Hematopoietic multipotent progenitor cell (in vitro differentiated cells): ENCODE data around the gene ZNF48. TPM values are rescaled to one million over a fixed set of nuclear protein-coding genes. Genes with fewer than 3 reads are reported as not detected.

Source experiments
- DNase-seq, 3 donors: peaks; one replicate each; pipeline ENCODE4 v3.0.0-alpha.2; 2011 to 2015; ENCODE audit warnings: low read depth in 2 of 3, low spot score in 2 of 3
- small RNA-seq: library from RNA; depleted of rRNA; stranded (forward); fragments of <200 nt; gene quantifications from one replicate; pipeline ENCODE3, GENCODE V24; 2012
- total RNA-seq: library from RNA; depleted of rRNA; stranded (reverse); fragments of >200 nt; gene quantifications from one replicate; pipeline ENCODE4 v1.2.3, GENCODE V29; 2012

ZNF48 gene
- total RNA-seq, 1 donor = 17.8 TPM

GRCh38 chr16:30434852-30435251 is 39.6 kb downstream of the ZNF48 start:
- no peak for DNase-seq

- no peak for DNase-seq
These were observed 42.4 kb downstream of the ZNF48 start for GRCh38 chr16:30437511-30438046.

- no peak for DNase-seq
These were observed 43.6 kb downstream of the ZNF48 start for GRCh38 chr16:30438835-30439234.

- peak in 1 of 3 donors; percentile 32 for DNase-seq
These were observed 44.6 kb downstream of the ZNF48 start for GRCh38 chr16:30439720-30440348.

DNA sequence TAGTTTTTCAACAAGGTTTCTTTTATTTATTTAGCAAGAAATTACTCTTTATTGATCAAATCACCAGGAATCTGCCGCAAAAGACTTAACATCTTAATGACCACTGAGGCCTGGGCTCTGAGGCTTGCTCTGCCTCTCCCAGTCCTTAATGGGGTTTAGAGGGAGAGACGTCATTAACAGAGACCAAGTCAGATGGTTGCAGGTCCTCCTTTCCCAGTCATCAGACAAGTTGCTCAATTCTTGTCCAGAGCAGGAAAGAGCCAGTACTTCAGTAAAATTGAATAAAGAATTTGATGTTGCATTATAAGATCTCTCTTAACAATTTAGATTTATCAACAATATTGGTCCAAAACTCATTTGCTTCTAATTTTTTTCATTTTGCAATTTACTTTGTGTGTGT is 48.4 kb downstream of the ZNF48 start:
- no peak for DNase-seq

DNA sequence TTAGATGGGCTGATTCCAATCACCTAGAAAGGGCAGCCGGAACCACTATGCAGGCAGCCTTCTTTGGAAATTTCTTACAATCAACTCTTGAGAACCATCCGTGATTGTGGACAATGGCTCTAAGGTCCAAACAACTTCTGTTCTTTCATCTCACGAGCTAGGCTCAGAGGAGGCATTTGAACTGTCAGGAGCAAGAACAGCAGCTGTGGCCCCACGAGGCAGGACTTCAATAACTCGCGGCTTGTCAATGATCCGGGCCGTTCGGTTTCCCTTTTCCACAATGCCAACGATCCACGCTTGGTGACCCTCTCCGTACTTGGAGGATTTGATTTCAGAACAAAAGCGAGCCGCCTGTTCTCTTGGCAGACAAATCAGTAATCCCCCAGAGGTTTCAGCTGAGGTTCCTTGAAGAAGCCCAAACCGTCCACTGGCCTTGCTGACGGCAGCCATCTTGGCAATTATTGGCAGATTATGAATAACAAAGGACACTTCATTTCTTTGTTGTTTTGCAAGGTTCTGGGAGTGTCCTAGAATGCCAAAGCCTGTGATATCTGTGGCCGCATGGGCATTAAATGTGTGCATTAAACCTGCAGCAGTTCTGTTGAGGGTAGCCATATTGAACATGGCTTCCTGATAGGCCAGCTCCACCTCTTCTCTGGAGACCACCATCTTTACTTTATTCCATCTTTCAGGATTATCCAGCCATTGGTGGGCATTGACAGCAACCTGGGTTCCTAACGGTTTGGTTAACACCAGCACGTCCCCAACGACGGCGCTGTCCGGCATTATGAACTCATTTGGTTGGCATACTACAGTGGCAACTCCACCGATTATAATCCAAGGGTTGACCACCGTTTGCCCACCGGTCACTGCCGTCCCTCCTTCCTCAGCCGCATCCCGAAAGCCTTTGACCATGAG is 49.3 kb downstream of the ZNF48 start:
- DNase-seq = no peak

- DNase-seq = no peak
These were observed 49.9 kb downstream of the ZNF48 start for GRCh38 chr16:30445149-30445407.

GRCh38 chr16:30445408-30446202 is 50.4 kb downstream of the ZNF48 start, which contains the start of gene SEPHS2:
Gene SEPHS2 (minus strand): TSS chr16:30445874. CDS start chr16:30445727, 147 bp downstream.
- peak; percentile 81 to 98 (median 95) for DNase-seq

DNA sequence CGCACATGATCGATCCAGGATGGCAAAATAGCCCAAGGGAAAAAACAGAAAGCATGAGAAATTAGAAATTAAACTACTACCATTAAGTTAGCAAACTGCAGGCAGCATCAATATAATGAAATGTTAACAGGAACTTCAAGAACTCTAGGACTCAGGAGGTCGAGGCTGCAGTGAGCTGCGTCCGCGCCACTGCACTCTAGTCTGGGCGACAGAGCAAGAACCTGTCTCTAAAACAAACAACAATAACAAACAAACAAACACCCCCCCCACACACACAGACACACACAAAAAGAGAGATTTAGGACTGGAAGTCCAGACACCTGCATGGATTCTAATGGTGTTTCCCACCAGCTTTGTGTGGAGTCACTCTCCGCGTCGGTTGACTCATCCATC is 51.0 kb downstream of the ZNF48 start:
- no peak for DNase-seq

GRCh38 chr16:30447512-30448226 is 52.4 kb downstream of the ZNF48 start:
- DNase-seq = no peak

DNA sequence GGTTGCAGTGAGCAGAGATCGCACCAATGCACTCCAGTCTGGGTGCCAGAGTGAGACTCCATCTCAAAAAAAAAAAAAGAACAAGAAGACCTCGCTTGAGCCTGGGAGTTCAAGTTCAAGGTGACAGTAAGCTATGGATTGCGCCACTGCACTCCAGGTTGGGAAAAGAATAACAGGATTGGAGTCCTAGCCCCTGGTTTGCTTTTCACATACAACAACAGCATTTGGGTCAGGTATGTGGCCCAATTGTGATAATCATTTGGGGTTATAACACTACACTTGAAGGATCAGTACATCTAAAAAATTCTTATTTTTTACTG is 53.9 kb downstream of the ZNF48 start:
- DNase-seq = no peak

Small RNAs within 50 kb of the gene (small RNA-seq; reads per million reads assigned to genes)
- 4.8 reads per million, percentile 87 among the genes with 10 or more reads in this experiment for gene RF00406

Other genes starting within 250 kb of the ZNF48 start
- gene CORO1A, start 211.8 kb upstream of the ZNF48 start, total RNA-seq = 246 TPM
- gene BOLA2B, start 201.8 kb upstream of the ZNF48 start, total RNA-seq = 49.8 TPM
- gene SLX1A, start 201.5 kb upstream of the ZNF48 start, total RNA-seq = 59.2 TPM
- gene SULT1A3, start 196.2 kb upstream of the ZNF48 start, total RNA-seq = 12.1 TPM
- gene NPIPB13, start 146.9 kb upstream of the ZNF48 start, total RNA-seq = 1.9 TPM
- 18.6 TPM for gene CD2BP2, start 40.1 kb upstream of the ZNF48 start, total RNA-seq
- gene TBC1D10B, start 24.9 kb upstream of the ZNF48 start, total RNA-seq = 40.9 TPM
- gene MYL11, start 20.6 kb upstream of the ZNF48 start, total RNA-seq = 9.2 TPM
- 38.2 TPM for gene SEPTIN1, start 12.9 kb upstream of the ZNF48 start, total RNA-seq
- gene ZNF771, start 12.2 kb downstream of the ZNF48 start, total RNA-seq = 9.2 TPM
- gene DCTPP1, start 34.6 kb downstream of the ZNF48 start, total RNA-seq = 40.4 TPM
- gene SEPHS2, start 50.5 kb downstream of the ZNF48 start, total RNA-seq = 18.9 TPM
- 29.4 TPM for gene ITGAL, start 77.3 kb downstream of the ZNF48 start, total RNA-seq
- gene ZNF768, start 131.1 kb downstream of the ZNF48 start, total RNA-seq = 49.3 TPM
- 20.7 TPM for gene ZNF747, start 139.4 kb downstream of the ZNF48 start, total RNA-seq
- 16.7 TPM for gene ZNF764, start 163.0 kb downstream of the ZNF48 start, total RNA-seq
- gene ZNF688, start 176.3 kb downstream of the ZNF48 start, total RNA-seq = 12.1 TPM
- 15.3 TPM for gene ZNF785, start 190.3 kb downstream of the ZNF48 start, total RNA-seq
- gene ZNF689, start 215.0 kb downstream of the ZNF48 start, total RNA-seq = 16.4 TPM